ENCODE results near the gene KCNK2.

DNA sequence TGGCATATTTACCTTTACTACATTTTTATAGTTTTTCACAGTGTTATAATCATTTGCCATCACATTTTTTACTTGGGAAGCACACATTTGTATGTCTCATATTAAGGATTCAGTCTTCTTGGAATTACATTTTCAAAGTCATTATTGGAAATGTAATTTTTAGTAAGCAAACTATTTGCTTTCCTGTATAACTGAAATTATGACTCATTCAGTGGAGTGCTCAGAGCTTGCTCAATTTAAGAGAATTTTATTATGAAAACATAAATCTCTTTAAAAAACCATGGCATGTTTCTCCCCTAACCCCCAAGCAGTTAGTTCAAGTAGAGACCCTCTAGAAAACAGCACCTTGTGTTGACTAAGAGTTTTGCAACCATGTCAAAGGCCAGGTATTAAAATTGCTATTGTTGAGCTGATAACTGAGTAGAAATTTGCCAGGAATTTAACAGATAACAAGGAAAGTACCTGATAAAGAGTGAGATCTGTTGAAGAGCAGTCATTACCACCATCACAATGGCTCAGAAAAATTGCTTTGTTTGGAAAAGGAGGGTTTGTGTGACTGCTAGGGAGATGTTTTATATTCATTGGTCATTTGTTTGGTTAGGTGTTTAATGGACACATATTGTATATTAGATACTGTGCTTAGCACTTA, 105.9 kb downstream of the KCNK2 start:
- TF ChIP-seq POLR2AphosphoS5 (IDR thresholded peaks at IDR 0.05; ENCODE audit: low read depth, low read length) = no peak
- TF ChIP-seq, protein P1, sequence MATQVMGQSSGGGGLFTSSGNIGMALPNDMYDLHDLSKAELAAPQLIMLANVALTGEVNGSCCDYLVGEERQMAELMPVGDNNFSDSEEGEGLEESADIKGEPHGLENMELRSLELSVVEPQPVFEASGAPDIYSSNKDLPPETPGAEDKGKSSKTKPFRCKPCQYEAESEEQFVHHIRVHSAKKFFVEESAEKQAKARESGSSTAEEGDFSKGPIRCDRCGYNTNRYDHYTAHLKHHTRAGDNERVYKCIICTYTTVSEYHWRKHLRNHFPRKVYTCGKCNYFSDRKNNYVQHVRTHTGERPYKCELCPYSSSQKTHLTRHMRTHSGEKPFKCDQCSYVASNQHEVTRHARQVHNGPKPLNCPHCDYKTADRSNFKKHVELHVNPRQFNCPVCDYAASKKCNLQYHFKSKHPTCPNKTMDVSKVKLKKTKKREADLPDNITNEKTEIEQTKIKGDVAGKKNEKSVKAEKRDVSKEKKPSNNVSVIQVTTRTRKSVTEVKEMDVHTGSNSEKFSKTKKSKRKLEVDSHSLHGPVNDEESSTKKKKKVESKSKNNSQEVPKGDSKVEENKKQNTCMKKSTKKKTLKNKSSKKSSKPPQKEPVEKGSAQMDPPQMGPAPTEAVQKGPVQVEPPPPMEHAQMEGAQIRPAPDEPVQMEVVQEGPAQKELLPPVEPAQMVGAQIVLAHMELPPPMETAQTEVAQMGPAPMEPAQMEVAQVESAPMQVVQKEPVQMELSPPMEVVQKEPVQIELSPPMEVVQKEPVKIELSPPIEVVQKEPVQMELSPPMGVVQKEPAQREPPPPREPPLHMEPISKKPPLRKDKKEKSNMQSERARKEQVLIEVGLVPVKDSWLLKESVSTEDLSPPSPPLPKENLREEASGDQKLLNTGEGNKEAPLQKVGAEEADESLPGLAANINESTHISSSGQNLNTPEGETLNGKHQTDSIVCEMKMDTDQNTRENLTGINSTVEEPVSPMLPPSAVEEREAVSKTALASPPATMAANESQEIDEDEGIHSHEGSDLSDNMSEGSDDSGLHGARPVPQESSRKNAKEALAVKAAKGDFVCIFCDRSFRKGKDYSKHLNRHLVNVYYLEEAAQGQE (IDR thresholded peaks at IDR 0.05; ENCODE audit: insufficient read depth in 1 of 2, low read depth in 2 of 2, low read length in 2 of 2) = no peak
- no peak for TF ChIP-seq SIN3A (IDR thresholded peaks at IDR 0.05; ENCODE audit: borderline replicate concordance, insufficient read depth, low read length)
